VCaP (cell line): ENCODE results near the gene AAR2.

Source experiments
- H3K27ac ChIP-seq: fragments of 450-650 bp; 2 replicates; pipeline ENCODE4 v1.5.1; 2017
- TF ChIP-seq, protein P1 (sequence below): fragments of 450-650 bp; conservative IDR thresholded peaks from 2 replicates; pipeline ENCODE4 v1.5.1; 2017; ENCODE audit warnings: mild to moderate bottlenecking, moderate library complexity

The AAR2 gene

DNA sequence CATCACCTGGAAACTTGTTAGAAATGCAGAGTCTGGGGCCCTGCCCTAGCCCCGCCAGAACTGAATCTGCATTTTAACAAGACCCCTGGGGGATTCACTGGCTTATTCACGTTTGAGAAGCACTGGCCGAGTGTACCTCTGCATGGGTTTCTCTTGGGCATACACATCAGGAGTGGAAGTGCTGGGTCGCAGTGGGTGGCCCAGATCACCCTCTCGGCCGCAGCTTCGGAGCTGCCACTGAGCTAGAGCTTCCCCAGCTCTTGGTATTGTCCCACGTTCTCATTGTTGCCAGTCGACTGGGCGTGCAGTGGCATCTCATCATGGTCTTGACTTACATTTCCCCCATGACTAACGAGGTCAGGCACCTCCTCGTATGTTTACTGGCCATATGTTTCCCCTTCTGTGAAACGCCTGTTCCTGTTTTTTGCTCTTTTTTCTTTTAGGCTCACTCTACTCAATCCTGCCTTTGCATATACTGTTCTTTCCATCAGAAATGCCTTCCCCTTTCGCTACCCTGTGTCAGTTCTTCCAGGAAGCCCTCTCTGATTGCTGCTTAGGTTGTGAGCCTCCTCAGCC, 66.8 kb downstream of the AAR2 start:
- TF ChIP-seq, protein P1, sequence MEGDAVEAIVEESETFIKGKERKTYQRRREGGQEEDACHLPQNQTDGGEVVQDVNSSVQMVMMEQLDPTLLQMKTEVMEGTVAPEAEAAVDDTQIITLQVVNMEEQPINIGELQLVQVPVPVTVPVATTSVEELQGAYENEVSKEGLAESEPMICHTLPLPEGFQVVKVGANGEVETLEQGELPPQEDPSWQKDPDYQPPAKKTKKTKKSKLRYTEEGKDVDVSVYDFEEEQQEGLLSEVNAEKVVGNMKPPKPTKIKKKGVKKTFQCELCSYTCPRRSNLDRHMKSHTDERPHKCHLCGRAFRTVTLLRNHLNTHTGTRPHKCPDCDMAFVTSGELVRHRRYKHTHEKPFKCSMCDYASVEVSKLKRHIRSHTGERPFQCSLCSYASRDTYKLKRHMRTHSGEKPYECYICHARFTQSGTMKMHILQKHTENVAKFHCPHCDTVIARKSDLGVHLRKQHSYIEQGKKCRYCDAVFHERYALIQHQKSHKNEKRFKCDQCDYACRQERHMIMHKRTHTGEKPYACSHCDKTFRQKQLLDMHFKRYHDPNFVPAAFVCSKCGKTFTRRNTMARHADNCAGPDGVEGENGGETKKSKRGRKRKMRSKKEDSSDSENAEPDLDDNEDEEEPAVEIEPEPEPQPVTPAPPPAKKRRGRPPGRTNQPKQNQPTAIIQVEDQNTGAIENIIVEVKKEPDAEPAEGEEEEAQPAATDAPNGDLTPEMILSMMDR, result no peak
- no peak overlapping the region for H3K27ac ChIP-seq

DNA sequence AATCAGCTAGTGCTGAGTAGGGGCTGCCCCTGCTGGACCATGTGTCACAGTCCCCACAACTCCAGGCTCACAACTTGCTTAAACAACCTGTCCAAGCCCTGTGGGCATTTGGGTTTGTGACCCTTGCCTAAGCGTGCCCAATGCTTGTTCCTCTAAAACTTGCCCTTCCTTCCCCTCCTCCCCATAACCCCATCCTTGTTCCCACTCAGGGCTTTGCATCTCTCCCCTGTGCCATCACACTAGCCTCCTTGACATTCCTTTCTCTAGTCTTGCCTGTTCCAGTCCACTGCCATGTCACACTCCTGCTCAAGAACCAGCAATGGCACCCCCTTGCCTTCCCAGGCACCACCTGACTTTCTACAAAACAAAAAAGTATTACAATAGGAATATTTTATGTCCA, 67.6 kb downstream of the AAR2 start:
- no peak overlapping the region for H3K27ac ChIP-seq

DNA sequence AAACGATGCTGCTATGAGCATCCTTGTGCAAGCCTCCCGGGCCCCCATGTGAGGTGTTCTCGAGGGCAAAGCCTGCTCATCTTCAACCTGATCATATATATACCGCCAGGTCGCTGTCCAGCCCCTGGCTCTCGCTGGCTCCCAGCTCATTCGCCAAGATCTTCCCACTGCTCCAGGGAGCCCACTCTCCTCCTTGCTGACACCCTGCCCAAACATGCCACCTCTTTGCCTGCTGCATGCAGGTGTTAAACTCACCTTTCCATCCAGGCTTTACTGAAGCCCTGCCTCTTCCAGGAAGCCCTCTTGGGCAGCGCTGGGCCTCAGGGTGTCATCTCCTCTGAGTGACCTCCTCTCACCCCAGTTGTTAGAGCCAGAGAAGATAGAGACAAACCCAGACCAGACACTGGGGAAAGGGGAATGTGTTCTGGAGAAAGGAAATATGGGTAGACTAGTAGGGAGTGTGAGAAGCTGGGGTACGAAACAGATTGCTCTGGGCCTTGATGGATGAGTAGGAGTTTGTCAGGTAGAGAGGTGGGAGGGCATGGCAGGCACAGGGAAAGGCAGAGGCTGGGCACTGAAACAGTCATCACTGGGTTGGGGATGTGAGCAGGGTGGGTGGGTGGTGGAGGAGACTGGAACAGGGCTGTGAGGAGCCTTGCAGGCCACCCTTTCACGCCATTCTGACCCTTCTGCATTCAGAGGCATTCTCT, 68.7 kb downstream of the AAR2 start:
- TF ChIP-seq, protein P1, result no peak
- H3K27ac ChIP-seq, result no peak overlapping the region

More for the DNA sequence above, 67.6 kb downstream of the AAR2 start:
- TF ChIP-seq, protein P1, result no peak

DNA sequence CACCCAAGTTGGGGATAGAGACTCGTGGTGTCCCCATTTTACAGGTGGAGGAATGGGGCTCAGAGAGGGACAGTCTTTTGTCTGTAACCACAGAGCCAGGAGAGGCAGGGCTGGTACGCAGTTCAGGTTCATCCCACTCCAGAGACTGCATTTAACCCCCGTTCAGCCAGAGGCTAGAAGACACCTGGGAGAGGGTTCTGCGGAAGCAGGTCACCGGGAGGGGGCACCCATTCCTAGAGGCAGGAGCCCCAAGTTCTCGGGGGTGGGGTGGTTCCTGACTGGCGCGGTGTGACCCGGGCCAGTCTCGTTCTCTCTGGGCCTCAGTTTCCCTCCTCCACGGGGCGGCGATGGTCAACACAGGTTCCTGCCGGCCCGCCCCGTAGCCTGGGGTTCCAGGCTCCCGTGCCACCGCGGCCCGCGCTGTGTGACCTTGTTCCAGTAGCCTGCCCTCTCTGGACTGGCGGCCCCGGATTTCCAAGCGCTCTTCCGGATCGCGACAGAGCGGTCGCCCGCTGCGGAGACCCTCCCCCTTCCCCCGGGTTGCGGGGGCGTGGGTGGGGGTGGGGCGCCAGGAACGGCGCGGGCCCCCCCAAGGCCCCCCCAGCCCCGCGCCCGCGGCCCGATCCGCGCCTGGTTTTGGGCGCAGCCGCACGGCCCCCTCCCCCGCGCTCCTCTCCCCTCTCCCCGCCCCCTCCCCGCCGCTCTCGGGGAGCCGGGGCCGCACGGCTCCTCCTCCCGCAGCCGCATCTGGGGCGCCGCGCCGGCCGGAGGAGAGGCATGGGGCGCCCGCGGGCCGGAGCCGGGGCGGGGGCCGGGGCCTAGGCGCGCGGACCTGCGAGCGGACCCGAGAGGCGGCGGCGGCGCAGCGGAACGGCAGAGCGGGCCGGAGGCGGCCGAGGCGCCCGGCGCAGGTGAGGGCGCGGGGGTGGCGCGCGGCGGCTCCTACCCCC, 69.6 kb downstream of the AAR2 start, which contains the start of gene DLGAP4:
DLGAP4 (plus strand) TSS at position 738 of the 950 bp plus-strand sequence. CDS start 125,379 bp downstream, outside the sequence.
- peak within 1 kb of the TSS; percentile 58; the same call in 1 of the 2 replicates for H3K27ac ChIP-seq
- TF ChIP-seq, protein P1, result no peak
